Measurements from ENCODE around the gene RAB14. TPM values are rescaled to one million over a fixed set of nuclear protein-coding genes. Genes with fewer than 3 reads are reported as not detected.

Gene RAB14
- total RNA-seq, 1 experiment from 2014 or later, result 49.5 TPM

DNA sequence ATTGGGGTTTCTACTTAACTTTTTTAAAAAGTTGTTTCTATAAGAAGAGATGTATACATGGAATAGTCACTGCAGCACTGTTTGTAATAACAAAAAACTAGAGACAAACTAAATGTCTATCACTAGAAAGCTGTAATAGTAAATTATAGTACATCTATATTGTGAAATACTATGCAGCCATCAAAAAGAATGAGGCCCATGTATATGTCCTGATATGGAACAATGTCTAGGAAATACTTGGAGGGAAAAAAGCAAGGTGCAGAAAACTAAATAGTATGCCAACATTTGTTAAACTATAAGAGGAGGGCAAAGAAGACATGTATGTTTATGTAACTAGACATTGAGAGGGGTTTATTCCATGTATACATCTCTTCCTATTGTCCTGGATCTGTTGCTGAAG lies 2.9 kb upstream of the RAB14 start:
- H4K20me1 ChIP-seq (ENCODE audit: insufficient read depth, low read depth, low read length), result peaks cover 14% of the 10 kb centered on the region; the same call in 1 of the 2 replicates
- H3K4me3 ChIP-seq (ENCODE audit: low read length), result no peak overlapping the region
- peaks cover 66% of the 10 kb centered on the region for H3K4me1 ChIP-seq (ENCODE audit: low read length)
- no peaks in the 10 kb centered on the region for H3K27me3 ChIP-seq (ENCODE audit: low read length)
- no peak overlapping the region for H3K4me2 ChIP-seq (ENCODE audit: low read depth, low read length, poor library complexity, severe bottlenecking)
- H3K9me2 ChIP-seq (replicated peaks; ENCODE audit: insufficient read depth, low read length), result no peaks in the 10 kb centered on the region
- no peak overlapping the region for H2AFZ ChIP-seq (ENCODE audit: low read length)
- peak overlapping the region; percentile 96; the same call in 1 of the 2 replicates for H3K27ac ChIP-seq (ENCODE audit: low read length)
- no peak for DNase-seq
- H3K36me3 ChIP-seq (ENCODE audit: insufficient read depth, low read length), result peaks cover 3% of the 10 kb centered on the region
- no peak overlapping the region for H3K9ac ChIP-seq (ENCODE audit: low read length)
- H3K79me2 ChIP-seq (ENCODE audit: low read length), result peaks cover 33% of the 10 kb centered on the region
- no peaks in the 10 kb centered on the region for H3K9me3 ChIP-seq (ENCODE audit: low read length)

DNA sequence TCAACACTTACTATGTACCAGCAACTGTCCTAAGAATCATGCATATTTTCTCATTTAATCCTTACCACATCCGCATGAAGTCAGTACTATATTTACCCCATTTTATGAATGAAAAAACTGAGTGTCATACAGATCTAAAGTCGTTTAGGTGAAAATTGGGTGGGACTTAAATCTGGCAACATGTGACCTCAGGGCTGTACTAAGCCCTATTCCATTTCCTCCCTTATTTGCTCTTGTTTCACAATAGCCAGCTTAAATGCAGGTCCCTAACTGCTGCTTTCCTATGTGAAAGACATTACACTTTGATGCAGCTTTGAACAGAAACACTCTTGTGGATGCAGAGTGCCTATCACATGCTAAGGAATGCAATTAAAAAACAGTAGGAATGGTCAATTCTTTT lies 2.5 kb upstream of the RAB14 start:
- Histone ChIP-seq H3K27me3 (ENCODE audit: low read length) (no peaks in the 10 kb centered on the region), H3K4me3 (ENCODE audit: low read length) (no peak overlapping the region), H3K9ac (ENCODE audit: low read length) (no peak overlapping the region), H3K9me2 (replicated peaks; ENCODE audit: insufficient read depth, low read length) (no peaks in the 10 kb centered on the region), H3K36me3 (ENCODE audit: insufficient read depth, low read length) (peaks cover 8% of the 10 kb centered on the region), H3K27ac (ENCODE audit: low read length) (peak overlapping the region; percentile 30; the same call in 1 of the 2 replicates), H2AFZ (ENCODE audit: low read length) (no peak overlapping the region), H4K20me1 (ENCODE audit: insufficient read depth, low read depth, low read length) (peaks cover 19% of the 10 kb centered on the region; the same call in 1 of the 2 replicates), H3K9me3 (ENCODE audit: low read length) (no peaks in the 10 kb centered on the region), H3K4me2 (ENCODE audit: low read depth, low read length, poor library complexity, severe bottlenecking) (no peak overlapping the region), H3K4me1 (ENCODE audit: low read length) (peaks cover 68% of the 10 kb centered on the region), H3K79me2 (ENCODE audit: low read length) (peaks cover 38% of the 10 kb centered on the region)
- DNase-seq, result peak; percentile 47

DNA sequence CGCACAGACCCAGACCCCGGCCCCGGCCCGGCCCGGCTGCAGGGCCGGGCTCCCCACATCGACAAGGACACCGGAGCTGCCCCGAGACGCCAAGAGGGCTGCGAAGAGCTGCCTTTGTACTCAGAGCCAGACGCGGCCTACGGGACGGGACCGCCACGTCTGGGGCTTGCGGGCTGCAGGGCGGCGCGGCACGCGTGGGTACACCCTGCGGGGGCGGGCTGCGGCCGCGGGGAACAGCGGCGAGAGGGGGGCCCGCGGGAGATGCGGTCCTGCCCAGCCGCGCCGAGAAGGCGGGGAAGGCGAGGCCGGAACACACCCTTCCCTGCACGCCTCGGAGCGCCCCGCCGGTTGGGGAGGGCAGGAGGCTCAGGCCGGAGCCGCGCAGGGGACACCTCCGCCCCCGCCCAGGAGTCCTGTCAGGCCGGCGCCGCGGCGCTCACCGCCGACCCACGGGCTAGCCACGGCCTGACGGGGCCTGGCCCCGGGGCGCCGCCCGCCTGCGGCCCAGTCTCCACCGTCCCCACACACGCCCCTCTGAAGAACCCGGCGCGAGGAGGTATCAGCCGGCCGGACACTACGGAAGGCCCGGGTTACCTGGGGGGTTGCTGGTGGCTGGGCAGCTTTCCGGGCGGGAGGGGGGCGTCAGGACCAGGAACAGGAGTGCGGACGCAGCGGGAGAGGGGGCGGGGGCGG lies 478 bp downstream of the RAB14 start:
- Histone ChIP-seq H2AFZ (ENCODE audit: low read length) (no peak overlapping the region), H3K27me3 (ENCODE audit: low read length) (no peaks in the 10 kb centered on the region), H3K4me3 (ENCODE audit: low read length) (peak overlapping the region; percentile 91), H3K27ac (ENCODE audit: low read length) (peak overlapping the region; percentile 79), H3K9me3 (ENCODE audit: low read length) (no peaks in the 10 kb centered on the region), H3K36me3 (ENCODE audit: insufficient read depth, low read length) (peaks cover 8% of the 10 kb centered on the region), H3K4me1 (ENCODE audit: low read length) (peaks cover 68% of the 10 kb centered on the region), H3K79me2 (ENCODE audit: low read length) (peaks cover 60% of the 10 kb centered on the region), H3K4me2 (ENCODE audit: low read depth, low read length, poor library complexity, severe bottlenecking) (peak overlapping the region; percentile 93), H4K20me1 (ENCODE audit: insufficient read depth, low read depth, low read length) (peaks cover 43% of the 10 kb centered on the region), H3K9ac (ENCODE audit: low read length) (peak overlapping the region; percentile 96), H3K9me2 (replicated peaks; ENCODE audit: insufficient read depth, low read length) (no peaks in the 10 kb centered on the region)
- peak; percentile 72 for DNase-seq

DNA sequence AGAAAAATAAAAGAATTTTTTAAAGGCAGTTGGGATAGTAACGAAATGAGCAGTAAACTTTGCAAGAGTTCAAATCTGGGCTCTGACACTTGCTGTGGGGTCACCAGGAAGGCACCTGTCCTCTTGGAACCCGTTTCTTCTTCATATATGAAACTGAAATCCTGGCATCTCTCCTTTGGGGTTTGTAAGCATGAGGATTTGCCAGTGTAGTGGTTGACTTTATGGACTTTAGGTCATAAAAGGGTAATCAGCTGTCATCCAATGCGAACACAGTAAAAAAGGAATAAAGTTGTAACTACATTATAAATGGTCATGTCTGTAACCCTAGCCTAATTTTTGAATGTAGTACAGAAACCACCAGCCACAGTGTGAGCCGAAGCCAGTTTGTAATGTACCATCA lies 1.3 kb downstream of the RAB14 start:
- H3K4me2 ChIP-seq (ENCODE audit: low read depth, low read length, poor library complexity, severe bottlenecking), result peak overlapping the region; percentile 93
- peak overlapping the region; percentile 96 for H3K9ac ChIP-seq (ENCODE audit: low read length)
- no peak overlapping the region for H2AFZ ChIP-seq (ENCODE audit: low read length)
- H3K27me3 ChIP-seq (ENCODE audit: low read length), result no peaks in the 10 kb centered on the region
- H3K27ac ChIP-seq (ENCODE audit: low read length), result peak overlapping the region; percentile 79
- H3K36me3 ChIP-seq (ENCODE audit: insufficient read depth, low read length), result peaks cover 8% of the 10 kb centered on the region
- H3K4me3 ChIP-seq (ENCODE audit: low read length), result peak overlapping the region; percentile 91
- DNase-seq, result peak; percentile 51
- H4K20me1 ChIP-seq (ENCODE audit: insufficient read depth, low read depth, low read length), result peaks cover 51% of the 10 kb centered on the region
- peaks cover 68% of the 10 kb centered on the region for H3K4me1 ChIP-seq (ENCODE audit: low read length)
- H3K9me2 ChIP-seq (replicated peaks; ENCODE audit: insufficient read depth, low read length), result no peaks in the 10 kb centered on the region
- peaks cover 68% of the 10 kb centered on the region for H3K79me2 ChIP-seq (ENCODE audit: low read length)
- no peaks in the 10 kb centered on the region for H3K9me3 ChIP-seq (ENCODE audit: low read length)

DNA sequence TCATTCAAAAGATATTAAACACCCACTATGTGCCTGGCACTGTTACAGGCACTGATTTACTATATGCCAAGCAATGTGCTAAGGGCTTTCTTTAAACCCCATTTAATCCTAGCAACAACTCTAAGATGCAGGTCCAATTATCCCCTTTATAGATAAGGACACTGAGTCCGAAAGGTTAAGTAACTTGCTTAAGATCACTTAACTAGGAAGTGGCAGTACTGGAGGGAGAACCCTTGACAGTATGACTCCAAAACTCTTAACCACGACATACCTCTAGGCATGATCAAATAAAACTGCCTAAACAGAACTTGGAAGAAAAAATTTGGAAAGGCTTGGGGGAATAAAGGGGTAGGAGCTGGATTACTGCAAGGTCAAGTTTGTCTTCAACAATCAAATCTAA lies 1.7 kb downstream of the RAB14 start:
- H2AFZ ChIP-seq (ENCODE audit: low read length), result no peak overlapping the region
- no peaks in the 10 kb centered on the region for H3K27me3 ChIP-seq (ENCODE audit: low read length)
- no peaks in the 10 kb centered on the region for H3K9me3 ChIP-seq (ENCODE audit: low read length)
- H3K9me2 ChIP-seq (replicated peaks; ENCODE audit: insufficient read depth, low read length), result no peaks in the 10 kb centered on the region
- peak overlapping the region; percentile 91 for H3K4me3 ChIP-seq (ENCODE audit: low read length)
- H3K27ac ChIP-seq (ENCODE audit: low read length), result peak overlapping the region; percentile 79
- H3K9ac ChIP-seq (ENCODE audit: low read length), result peak overlapping the region; percentile 96
- peaks cover 69% of the 10 kb centered on the region for H3K4me1 ChIP-seq (ENCODE audit: low read length)
- H3K79me2 ChIP-seq (ENCODE audit: low read length), result peaks cover 73% of the 10 kb centered on the region
- peak; percentile 65 for DNase-seq
- H3K36me3 ChIP-seq (ENCODE audit: insufficient read depth, low read length), result peaks cover 8% of the 10 kb centered on the region
- H4K20me1 ChIP-seq (ENCODE audit: insufficient read depth, low read depth, low read length), result peaks cover 52% of the 10 kb centered on the region
- H3K4me2 ChIP-seq (ENCODE audit: low read depth, low read length, poor library complexity, severe bottlenecking), result peak overlapping the region; percentile 93

DNA sequence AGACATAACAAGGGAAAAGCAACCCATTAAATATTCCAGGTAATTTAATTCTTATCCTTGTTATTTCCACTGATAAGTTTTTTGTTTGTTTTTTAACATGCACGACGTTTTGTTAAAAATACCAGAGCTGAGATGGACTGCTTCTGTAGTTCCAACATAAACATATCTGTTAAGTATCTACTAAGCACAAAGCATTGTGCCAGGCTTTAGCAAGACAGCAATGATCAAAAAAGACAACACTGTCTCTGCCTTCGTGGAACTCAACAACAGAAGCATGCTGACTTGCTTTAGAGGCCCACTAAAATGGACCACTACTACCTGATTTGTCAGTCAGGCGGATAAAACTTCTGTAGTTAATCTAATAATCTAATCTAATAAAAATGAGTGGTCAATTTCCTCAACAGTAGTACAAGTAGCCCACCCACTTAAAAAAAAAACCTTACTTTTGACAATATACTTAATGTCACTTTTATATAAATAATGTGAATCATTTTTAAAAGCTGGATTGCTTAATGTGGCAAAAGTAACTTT lies 3.1 kb downstream of the RAB14 start:
- peak overlapping the region; percentile 96 for H3K9ac ChIP-seq (ENCODE audit: low read length)
- H3K36me3 ChIP-seq (ENCODE audit: insufficient read depth, low read length), result peaks cover 8% of the 10 kb centered on the region
- H4K20me1 ChIP-seq (ENCODE audit: insufficient read depth, low read depth, low read length), result peaks cover 64% of the 10 kb centered on the region
- DNase-seq, result peak; percentile 54
- no peak overlapping the region for H2AFZ ChIP-seq (ENCODE audit: low read length)
- H3K4me2 ChIP-seq (ENCODE audit: low read depth, low read length, poor library complexity, severe bottlenecking), result peak overlapping the region; percentile 93
- no peaks in the 10 kb centered on the region for H3K9me2 ChIP-seq (replicated peaks; ENCODE audit: insufficient read depth, low read length)
- no peaks in the 10 kb centered on the region for H3K9me3 ChIP-seq (ENCODE audit: low read length)
- no peaks in the 10 kb centered on the region for H3K27me3 ChIP-seq (ENCODE audit: low read length)
- peaks cover 86% of the 10 kb centered on the region for H3K79me2 ChIP-seq (ENCODE audit: low read length)
- peak overlapping the region; percentile 91 for H3K4me3 ChIP-seq (ENCODE audit: low read length)
- H3K4me1 ChIP-seq (ENCODE audit: low read length), result peaks cover 77% of the 10 kb centered on the region
- H3K27ac ChIP-seq (ENCODE audit: low read length), result peak overlapping the region; percentile 79

DNA sequence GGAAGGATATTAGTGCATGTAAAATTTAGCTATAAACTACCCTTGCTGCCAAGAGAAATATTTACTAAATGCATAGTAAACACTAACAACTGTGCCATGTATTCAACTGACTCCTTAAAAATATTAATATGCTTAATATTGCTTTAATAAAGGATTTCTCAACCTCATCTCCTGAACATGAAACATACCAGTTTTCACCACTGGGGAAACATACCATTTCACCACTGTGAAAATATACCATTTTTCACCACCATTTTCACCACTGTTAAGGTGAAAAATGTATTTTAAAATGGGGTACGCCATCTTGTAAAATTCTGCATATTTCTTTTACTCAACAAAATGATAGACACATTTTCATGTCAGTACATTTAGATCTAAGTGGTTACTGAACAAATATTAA lies 4.5 kb downstream of the RAB14 start:
- peaks cover 10% of the 10 kb centered on the region for H3K36me3 ChIP-seq (ENCODE audit: insufficient read depth, low read length)
- DNase-seq, result peak; percentile 56
- no peaks in the 10 kb centered on the region for H3K9me2 ChIP-seq (replicated peaks; ENCODE audit: insufficient read depth, low read length)
- peaks cover 97% of the 10 kb centered on the region for H3K79me2 ChIP-seq (ENCODE audit: low read length)
- no peaks in the 10 kb centered on the region for H3K9me3 ChIP-seq (ENCODE audit: low read length)
- peaks cover 81% of the 10 kb centered on the region for H3K4me1 ChIP-seq (ENCODE audit: low read length)
- H3K9ac ChIP-seq (ENCODE audit: low read length), result no peak overlapping the region
- no peaks in the 10 kb centered on the region for H3K27me3 ChIP-seq (ENCODE audit: low read length)
- peak overlapping the region; percentile 79 for H3K27ac ChIP-seq (ENCODE audit: low read length)
- H4K20me1 ChIP-seq (ENCODE audit: insufficient read depth, low read depth, low read length), result peaks cover 69% of the 10 kb centered on the region
- H3K4me2 ChIP-seq (ENCODE audit: low read depth, low read length, poor library complexity, severe bottlenecking), result peak overlapping the region; percentile 93
- H2AFZ ChIP-seq (ENCODE audit: low read length), result no peak overlapping the region
- peak overlapping the region; percentile 91 for H3K4me3 ChIP-seq (ENCODE audit: low read length)

DNA sequence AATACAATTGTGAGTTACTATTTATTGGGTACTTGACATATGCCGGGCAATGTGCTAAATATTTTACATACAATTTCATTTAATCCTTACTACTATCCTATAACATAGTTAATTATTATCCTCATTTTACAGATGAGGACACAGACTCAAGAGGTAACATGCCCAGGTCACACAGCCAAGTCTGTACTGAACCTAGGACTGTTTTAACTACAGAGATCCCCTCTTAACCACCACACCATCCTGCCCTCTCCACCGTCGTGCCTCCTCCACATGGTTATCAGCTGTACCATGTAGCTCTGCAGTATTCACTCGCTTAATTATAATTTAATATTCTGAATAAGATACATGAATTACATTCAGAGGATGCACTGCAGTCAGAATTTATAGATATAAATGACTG lies 5.3 kb downstream of the RAB14 start:
- Histone ChIP-seq H3K79me2 (ENCODE audit: low read length) (peaks cover 100% of the 10 kb centered on the region), H3K4me2 (ENCODE audit: low read depth, low read length, poor library complexity, severe bottlenecking) (peak overlapping the region; percentile 93), H4K20me1 (ENCODE audit: insufficient read depth, low read depth, low read length) (peaks cover 76% of the 10 kb centered on the region), H3K27me3 (ENCODE audit: low read length) (no peaks in the 10 kb centered on the region), H3K9ac (ENCODE audit: low read length) (peak overlapping the region; percentile 31; the same call in 1 of the 2 replicates), H2AFZ (ENCODE audit: low read length) (no peak overlapping the region), H3K4me1 (ENCODE audit: low read length) (peaks cover 88% of the 10 kb centered on the region), H3K9me2 (replicated peaks; ENCODE audit: insufficient read depth, low read length) (no peaks in the 10 kb centered on the region), H3K27ac (ENCODE audit: low read length) (peak overlapping the region; percentile 79), H3K36me3 (ENCODE audit: insufficient read depth, low read length) (peaks cover 17% of the 10 kb centered on the region), H3K9me3 (ENCODE audit: low read length) (no peaks in the 10 kb centered on the region), H3K4me3 (ENCODE audit: low read length) (peak overlapping the region; percentile 25; the same call in 1 of the 2 replicates)
- DNase-seq, result peak; percentile 59
